HepG2 (cell line): ENCODE data around the gene CARMIL3. TPM values are rescaled to one million over a fixed set of nuclear protein-coding genes. Genes with fewer than 3 reads are reported as not detected.
A peak's percentile ranks its signal among the peaks of the same experiment; 100 is the strongest.

Experiments used
- DMTF1 ChIP-seq: sonication (generic); formaldehyde crosslinking; IDR thresholded peaks from 2 replicates; pipeline ENCODE4 v1.4.0; 2020; ENCODE audit warnings: mild to moderate bottlenecking, missing genetic modification reagents
- FLYWCH1 ChIP-seq: sonication (generic); formaldehyde crosslinking; IDR thresholded peaks from 2 replicates; pipeline ENCODE4 v1.8.1; 2023; ENCODE audit warnings: mild to moderate bottlenecking, missing genetic modification reagents
- MATR3 ChIP-seq: sonication (generic); formaldehyde crosslinking; IDR thresholded peaks from 2 replicates; pipeline ENCODE4 v1.4.0; 2020; ENCODE audit warnings: missing genetic modification reagents
- MAX ChIP-seq: IDR thresholded peaks from 2 replicates; pipeline ENCODE4 v1.6.1; 2012; ENCODE audit warnings: inconsistent platforms
- RFX1 ChIP-seq: fragments of 450-650 bp; IDR thresholded peaks from 2 replicates; pipeline ENCODE4 v1.6.1; 2017
- TRIM22 ChIP-seq: fragments of 450-650 bp; IDR thresholded peaks from 2 replicates; pipeline ENCODE4 v1.6.1; 2017
- USF2 ChIP-seq, 2 experiments: sonication (generic) in 1 of 2; formaldehyde crosslinking in 1 of 2; IDR thresholded peaks; 2 replicates each; pipeline versions ENCODE4 v1.5.1 to v1.6.1; 2011 to 2020; ENCODE audit warnings: borderline replicate concordance in 1 of 2, low read depth in 1 of 2, low read length in 1 of 2, mild to moderate bottlenecking in 1 of 2, missing genetic modification reagents in 1 of 2, moderate library complexity in 1 of 2
- ZNF180 ChIP-seq: sonication (generic); formaldehyde crosslinking; IDR thresholded peaks from 2 replicates; pipeline ENCODE4 v1.4.0; 2020; ENCODE audit warnings: low read depth, missing genetic modification reagents, borderline replicate concordance
- ZNF292 ChIP-seq: sonication (generic); formaldehyde crosslinking; IDR thresholded peaks from 2 replicates; pipeline ENCODE4 v1.8.1; 2022; ENCODE audit warnings: mild to moderate bottlenecking, low read depth, missing genetic modification reagents, borderline replicate concordance
- ZNF354B ChIP-seq: sonication (generic); formaldehyde crosslinking; IDR thresholded peaks from 2 replicates; pipeline ENCODE4 v1.8.0; 2022; ENCODE audit warnings: mild to moderate bottlenecking, missing genetic modification reagents
- ZNF740 ChIP-seq: sonication (generic); formaldehyde crosslinking; IDR thresholded peaks from 2 replicates; pipeline ENCODE4 v1.4.0; 2020; ENCODE audit warnings: missing genetic modification reagents
- ZNF772 ChIP-seq: sonication (generic); formaldehyde crosslinking; IDR thresholded peaks from 2 replicates; pipeline ENCODE4 v1.5.0; 2020; ENCODE audit warnings: mild to moderate bottlenecking, missing genetic modification reagents
- ZNF790 ChIP-seq: sonication (generic); formaldehyde crosslinking; IDR thresholded peaks from 2 replicates; pipeline ENCODE4 v1.8.0; 2022; ENCODE audit warnings: missing genetic modification reagents, mild to moderate bottlenecking, borderline replicate concordance
- ZNF83 ChIP-seq: sonication (generic); formaldehyde crosslinking; IDR thresholded peaks from 2 replicates; pipeline ENCODE4 v1.4.0; 2020; ENCODE audit warnings: missing genetic modification reagents, mild to moderate bottlenecking, borderline replicate concordance
- polyA plus RNA-seq, 8 experiments: library from polyadenylated mRNA; depleted of rRNA in 3 of 8; stranded (reverse) in 7 of 8; unstranded in 1 of 8; fragments of >200 nt; fragmentation: Illumina TruSeq in 4 of 8; extraction: Trizol in 4 of 8; gene quantifications; 2 replicates each; pipeline versions ENCODE4 v1.2.1 to v1.2.3, GENCODE V29; 2011 to 2016; ENCODE audit warnings: low read depth in 4 of 8, missing spikeins in 1 of 8, mixed read lengths in 1 of 8; ENCODE audit not compliant: insufficient read depth in 1 of 8
- total RNA-seq, 5 experiments: library from RNA; depleted of rRNA; stranded (reverse); fragments of >200 nt; fragmentation: Illumina TruSeq; extraction: Trizol; gene quantifications; 2 replicates each; pipeline ENCODE4 v1.2.3, GENCODE V29; 2016; ENCODE audit warnings: low read depth in 1 of 5
- TF ChIP-seq, protein P1 (sequence below): IDR thresholded peaks from 2 replicates; pipeline ENCODE4 v1.6.1; 2016; ENCODE audit warnings: missing genetic modification reagents, missing compliant biosample characterization
- TF ChIP-seq, protein P2 (sequence below): sonication (generic); formaldehyde crosslinking; IDR thresholded peaks from 2 replicates; pipeline ENCODE4 v1.5.1; 2020; ENCODE audit warnings: mild to moderate bottlenecking, missing genetic modification reagents

Gene CARMIL3
- total and polyA plus RNA-seq, 2 of the 13 experiments (the other 11 are each of a cell fraction or from before 2014, with no cell fraction given) = 0.27 to 0.55 TPM

GRCh38 chr14:24058260-24058950 lies 6.6 kb downstream of the CARMIL3 start (continued):
- TF ChIP-seq DMTF1 (no peak), ZNF83 (CRISPR knock-in tag) (peak; percentile 46; the same call in 1 of the 2 replicates), ZNF180 (CRISPR knock-in tag) (no peak), ZNF292 (CRISPR knock-in tag) (no peak), MATR3 (no peak), ZNF740 (CRISPR knock-in tag) (no peak), TRIM22 (no peak), ZNF790 (CRISPR knock-in tag) (no peak), USF2 (IDR thresholded peaks at IDR 0.05; ENCODE audit: low read depth, low read length) (no peak), USF2 (CRISPR knock-in tag; IDR thresholded peaks at IDR 0.05; ENCODE audit: borderline replicate concordance) (no peak), ZNF354B (CRISPR knock-in tag) (0 out of 2 replicates have a peak, but pooled peaks have one; percentile 30), MAX (no peak), RFX1 (no peak), FLYWCH1 (CRISPR knock-in tag) (no peak), ZNF772 (0 out of 2 replicates have a peak, but pooled peaks have one; percentile 7)
- TF ChIP-seq, protein P1, sequence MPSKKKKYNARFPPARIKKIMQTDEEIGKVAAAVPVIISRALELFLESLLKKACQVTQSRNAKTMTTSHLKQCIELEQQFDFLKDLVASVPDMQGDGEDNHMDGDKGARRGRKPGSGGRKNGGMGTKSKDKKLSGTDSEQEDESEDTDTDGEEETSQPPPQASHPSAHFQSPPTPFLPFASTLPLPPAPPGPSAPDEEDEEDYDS (CRISPR knock-in tag) = peak; percentile 56; the same call in 1 of the 2 replicates
- TF ChIP-seq, protein P2, sequence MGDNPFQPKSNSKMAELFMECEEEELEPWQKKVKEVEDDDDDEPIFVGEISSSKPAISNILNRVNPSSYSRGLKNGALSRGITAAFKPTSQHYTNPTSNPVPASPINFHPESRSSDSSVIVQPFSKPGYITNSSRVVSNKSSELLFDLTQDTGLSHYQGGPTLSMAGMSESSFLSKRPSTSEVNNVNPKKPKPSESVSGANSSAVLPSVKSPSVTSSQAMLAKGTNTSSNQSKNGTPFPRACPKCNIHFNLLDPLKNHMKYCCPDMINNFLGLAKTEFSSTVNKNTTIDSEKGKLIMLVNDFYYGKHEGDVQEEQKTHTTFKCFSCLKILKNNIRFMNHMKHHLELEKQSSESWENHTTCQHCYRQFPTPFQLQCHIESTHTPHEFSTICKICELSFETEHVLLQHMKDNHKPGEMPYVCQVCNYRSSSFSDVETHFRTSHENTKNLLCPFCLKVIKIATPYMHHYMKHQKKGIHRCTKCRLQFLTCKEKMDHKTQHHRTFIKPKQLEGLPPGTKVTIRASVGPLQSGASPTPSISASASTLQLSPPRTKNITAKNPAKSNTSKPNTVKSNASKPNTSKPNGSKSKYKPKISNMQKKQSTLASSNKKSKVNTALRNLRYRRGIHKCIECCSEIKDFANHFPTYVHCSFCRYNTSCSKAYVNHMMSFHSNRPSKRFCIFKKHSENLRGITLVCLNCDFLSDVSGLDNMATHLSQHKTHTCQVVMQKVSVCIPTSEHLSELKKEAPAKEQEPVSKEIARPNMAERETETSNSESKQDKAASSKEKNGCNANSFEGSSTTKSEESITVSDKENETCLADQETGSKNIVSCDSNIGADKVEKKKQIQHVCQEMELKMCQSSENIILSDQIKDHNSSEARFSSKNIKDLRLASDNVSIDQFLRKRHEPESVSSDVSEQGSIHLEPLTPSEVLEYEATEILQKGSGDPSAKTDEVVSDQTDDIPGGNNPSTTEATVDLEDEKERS (CRISPR knock-in tag) = no peak
